ENCODE data around the gene EHMT1. TPM values are rescaled to one million over a fixed set of nuclear protein-coding genes. Genes with fewer than 3 reads are reported as not detected.
"Not testable (repeated sequence)": the region's sequence is repeated elsewhere in the genome, so short reads cannot be mapped to it uniquely, and the experiment has no call there.

Gene EHMT1
- total RNA-seq, 2 experiments from 2014 or later: 112 to 115 TPM

DNA sequence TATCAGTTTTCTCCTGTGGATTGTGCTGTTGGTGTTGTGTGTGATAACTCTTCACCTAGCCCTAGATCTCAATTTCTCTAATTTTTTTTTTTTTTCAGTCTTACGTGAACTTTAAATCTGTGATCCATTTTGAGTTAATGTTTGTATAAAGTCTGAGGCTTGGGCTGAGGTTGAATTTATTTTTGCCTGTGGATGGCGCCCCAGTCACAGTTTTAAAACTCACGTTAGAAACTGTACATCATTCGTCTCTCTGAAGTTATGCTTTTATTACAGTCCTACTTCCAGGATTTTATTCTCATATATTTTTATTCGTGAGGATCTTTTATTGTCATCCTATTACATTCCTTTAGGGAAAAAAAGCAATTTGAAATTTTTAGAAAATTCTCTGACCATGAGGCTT, 103.1 kb downstream of the EHMT1 start:
- Mint-ChIP-seq H3K27ac (peak overlapping the region; percentile 75), H3K36me3 (ENCODE audit: low read depth) (peaks cover 85% of the 10 kb centered on the region), H3K4me1 (ENCODE audit: low read depth) (peaks cover 27% of the 10 kb centered on the region), H3K27me3 (ENCODE audit: low read depth) (no peaks in the 10 kb centered on the region), H3K9me3 (ENCODE audit: insufficient read depth) (peaks cover 41% of the 10 kb centered on the region), H3K4me3 (no peak overlapping the region)
- DNase-seq (no peak), ATAC-seq (no peak)
- ChIA-PET CTCF (no interaction called here), POLR2A (no interaction called here)

DNA sequence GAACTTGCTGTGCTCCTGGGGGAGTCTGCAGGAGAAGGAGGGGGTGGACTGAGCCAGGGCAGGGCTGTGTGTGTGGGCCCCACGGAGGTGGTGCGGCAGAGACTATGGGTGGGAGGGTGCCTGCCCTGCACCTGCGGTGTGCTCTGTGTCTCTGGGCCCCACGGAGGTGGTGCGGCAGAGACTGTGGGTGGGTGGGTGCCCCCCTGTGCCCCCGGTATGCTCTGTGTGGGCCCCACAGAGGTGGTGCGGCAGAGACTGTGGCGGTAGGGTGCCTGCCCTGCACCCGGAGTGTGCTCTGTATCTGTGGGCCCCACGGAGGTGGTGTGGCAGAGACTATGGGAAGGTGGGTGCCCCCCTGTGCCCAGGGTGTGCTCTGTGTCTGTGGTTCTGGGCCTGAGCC, 103.7 kb downstream of the EHMT1 start:
- ChIA-PET CTCF (no interaction called here), POLR2A (no interaction called here)
- no peak overlapping the region for H3K4me3 Mint-ChIP-seq
- H3K4me1 Mint-ChIP-seq (ENCODE audit: low read depth): peaks cover 30% of the 10 kb centered on the region
- peak overlapping the region; percentile 75 for H3K27ac Mint-ChIP-seq
- peaks cover 85% of the 10 kb centered on the region for H3K36me3 Mint-ChIP-seq (ENCODE audit: low read depth)
- DNase-seq: no peak
- H3K27me3 Mint-ChIP-seq (ENCODE audit: low read depth): no peaks in the 10 kb centered on the region
- ATAC-seq: peak; percentile 33
- peaks cover 45% of the 10 kb centered on the region for H3K9me3 Mint-ChIP-seq (ENCODE audit: insufficient read depth)

DNA sequence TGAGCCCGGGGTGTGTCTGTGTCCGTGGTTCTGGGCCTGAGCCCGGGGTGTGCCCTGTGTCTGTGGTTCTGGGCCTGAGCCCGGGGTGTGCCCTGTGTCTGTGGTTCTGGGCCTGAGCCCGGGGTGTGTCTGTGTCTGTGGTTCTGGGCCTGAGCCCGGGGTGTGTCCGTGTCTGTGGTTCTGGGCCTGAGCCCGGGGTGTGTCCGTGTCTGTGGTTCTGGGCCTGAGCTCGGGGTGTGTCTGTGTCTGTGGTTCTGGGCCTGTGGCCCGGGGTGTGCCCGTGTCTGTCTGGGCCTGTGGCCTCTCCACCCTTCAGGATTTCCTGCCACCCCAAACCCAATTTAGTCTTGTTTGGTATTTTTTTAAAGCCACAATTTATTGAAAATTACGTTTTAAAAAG, 104.6 kb downstream of the EHMT1 start:
- H3K27me3 Mint-ChIP-seq (ENCODE audit: low read depth); CTCF ChIA-PET; POLR2A ChIA-PET; H3K4me3 Mint-ChIP-seq; ATAC-seq; DNase-seq: not testable (repeated sequence)
- peaks cover 42% of the 10 kb centered on the region for H3K9me3 Mint-ChIP-seq (ENCODE audit: insufficient read depth)
- H3K36me3 Mint-ChIP-seq (ENCODE audit: low read depth): peaks cover 84% of the 10 kb centered on the region
- peaks cover 30% of the 10 kb centered on the region for H3K4me1 Mint-ChIP-seq (ENCODE audit: low read depth)
- H3K27ac Mint-ChIP-seq: peak overlapping the region; percentile 79

DNA sequence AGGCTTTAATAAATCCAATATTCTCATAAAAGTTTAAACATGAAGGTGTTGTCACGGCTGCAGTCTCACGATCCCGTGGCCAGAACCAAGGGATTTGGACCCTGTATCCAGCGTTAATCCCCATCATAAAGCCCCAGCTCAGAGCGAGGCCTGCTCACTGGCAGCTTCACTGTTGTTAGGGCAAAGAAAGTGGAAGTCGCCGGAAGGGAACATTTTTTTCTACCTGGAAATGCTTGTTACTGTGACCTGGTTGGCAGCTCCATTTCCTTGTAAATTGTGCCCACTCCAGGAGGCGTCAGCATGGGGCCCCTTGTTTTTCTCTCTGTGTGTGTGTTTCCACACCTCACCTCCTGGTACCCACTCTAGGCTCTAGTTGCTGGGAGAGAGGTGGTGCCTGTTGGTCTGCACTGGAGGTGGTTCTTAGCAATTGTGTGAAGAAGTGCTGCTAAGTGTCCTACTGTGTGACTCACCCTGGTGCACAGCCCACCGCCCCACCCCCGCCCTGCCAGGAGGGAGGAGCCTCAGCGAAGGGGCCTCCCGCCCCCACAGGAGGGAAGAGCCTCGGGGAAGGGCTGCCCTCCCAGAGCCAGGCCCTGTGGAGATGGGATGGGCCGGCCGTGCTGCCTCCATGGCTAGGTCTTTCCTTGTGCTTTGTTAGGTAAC, 105.1 kb downstream of the EHMT1 start:
- CTCF ChIA-PET: no interaction called here

DNA sequence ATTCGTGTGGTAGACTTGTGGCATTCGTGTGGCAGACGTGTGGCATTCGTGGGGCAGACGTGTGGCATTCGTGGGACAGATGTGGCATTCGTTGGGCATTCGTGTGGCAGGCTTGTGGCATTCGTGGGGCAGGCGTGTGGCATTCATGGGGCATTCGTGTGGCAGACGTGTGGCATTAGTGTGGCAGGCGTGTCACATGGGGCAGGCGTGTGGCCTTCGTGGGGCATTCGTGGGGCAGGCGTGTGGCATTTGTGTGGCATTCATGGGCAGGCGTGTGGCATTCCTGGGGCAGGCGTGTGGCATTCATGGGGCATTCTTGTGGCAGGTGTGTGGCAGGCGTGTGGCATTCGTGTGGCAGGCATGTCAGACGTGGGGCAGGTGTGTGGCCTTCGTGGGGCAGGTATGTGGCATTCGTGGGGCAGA, 106.0 kb downstream of the EHMT1 start:
- ChIA-PET POLR2A (no interaction called here), CTCF (no interaction called here)
- H3K27me3 Mint-ChIP-seq (ENCODE audit: low read depth): no peaks in the 10 kb centered on the region
- peaks cover 30% of the 10 kb centered on the region for H3K4me1 Mint-ChIP-seq (ENCODE audit: low read depth)
- H3K27ac Mint-ChIP-seq: peak overlapping the region; percentile 39
- H3K36me3 Mint-ChIP-seq (ENCODE audit: low read depth): peaks cover 83% of the 10 kb centered on the region
- ATAC-seq (no peak), DNase-seq (no peak)
- no peak overlapping the region for H3K4me3 Mint-ChIP-seq
- H3K9me3 Mint-ChIP-seq (ENCODE audit: insufficient read depth): peaks cover 30% of the 10 kb centered on the region

More for the DNA sequence above, 105.1 kb downstream of the EHMT1 start:
- no peak for DNase-seq
- peaks cover 38% of the 10 kb centered on the region for H3K9me3 Mint-ChIP-seq (ENCODE audit: insufficient read depth)
- POLR2A ChIA-PET: no interaction called here
- H3K4me3 Mint-ChIP-seq: no peak overlapping the region
- peaks cover 84% of the 10 kb centered on the region for H3K36me3 Mint-ChIP-seq (ENCODE audit: low read depth)
- ATAC-seq: no peak
- H3K27ac Mint-ChIP-seq: peak overlapping the region; percentile 79
- H3K27me3 Mint-ChIP-seq (ENCODE audit: low read depth): no peaks in the 10 kb centered on the region
- peaks cover 30% of the 10 kb centered on the region for H3K4me1 Mint-ChIP-seq (ENCODE audit: low read depth)

DNA sequence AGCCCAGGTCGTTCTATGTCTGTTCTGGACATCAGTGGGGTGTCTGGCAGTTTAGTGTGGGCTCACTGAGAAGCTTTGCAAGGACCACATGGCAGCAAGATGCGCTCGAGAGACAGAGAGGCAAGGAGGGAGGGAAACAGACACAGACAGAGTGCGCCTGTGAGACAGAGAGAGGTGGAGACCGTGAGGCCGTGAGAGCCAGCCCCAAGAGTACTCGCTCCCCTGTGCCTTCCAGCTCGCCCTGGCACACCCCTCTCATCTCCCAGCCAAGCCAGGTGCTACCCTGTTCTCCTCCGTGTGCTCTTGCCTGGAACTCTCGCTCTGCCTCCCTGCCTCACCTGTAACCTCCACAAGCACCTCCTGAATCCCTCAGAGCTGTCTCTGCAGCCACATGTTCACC, 106.8 kb downstream of the EHMT1 start:
- Mint-ChIP-seq H3K9me3 (ENCODE audit: insufficient read depth) (peaks cover 30% of the 10 kb centered on the region), H3K36me3 (ENCODE audit: low read depth) (peaks cover 84% of the 10 kb centered on the region), H3K4me1 (ENCODE audit: low read depth) (peaks cover 30% of the 10 kb centered on the region), H3K4me3 (no peak overlapping the region), H3K27ac (peak overlapping the region; percentile 35), H3K27me3 (ENCODE audit: low read depth) (no peaks in the 10 kb centered on the region)
- DNase-seq: no peak
- CTCF ChIA-PET: no interaction called here
- ATAC-seq: no peak
- POLR2A ChIA-PET: no interaction called here

DNA sequence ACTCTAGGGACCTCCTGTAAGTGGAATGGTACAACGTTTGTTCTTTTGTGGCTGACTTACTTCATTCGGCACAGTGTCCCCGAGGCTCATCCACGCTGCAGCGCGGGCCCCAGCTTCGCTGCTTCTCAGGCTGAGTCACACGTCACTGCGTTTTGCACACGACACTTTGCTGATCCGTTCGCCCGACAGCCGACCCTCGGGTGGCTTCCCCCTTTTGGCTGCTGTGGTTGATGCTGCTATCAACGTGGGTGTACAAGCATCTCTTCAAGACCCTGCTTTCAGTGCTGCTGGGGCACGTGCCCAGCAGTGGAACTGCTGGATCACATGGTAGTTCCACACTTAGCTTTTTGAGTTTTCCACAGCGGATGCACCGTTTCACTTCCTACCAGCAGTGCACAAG, 107.5 kb downstream of the EHMT1 start:
- H3K27me3 Mint-ChIP-seq (ENCODE audit: low read depth); POLR2A ChIA-PET; H3K4me3 Mint-ChIP-seq; ATAC-seq; CTCF ChIA-PET; DNase-seq: not testable (repeated sequence)
- peaks cover 30% of the 10 kb centered on the region for H3K9me3 Mint-ChIP-seq (ENCODE audit: insufficient read depth)
- peak overlapping the region; percentile 35 for H3K27ac Mint-ChIP-seq
- H3K36me3 Mint-ChIP-seq (ENCODE audit: low read depth): peaks cover 87% of the 10 kb centered on the region
- H3K4me1 Mint-ChIP-seq (ENCODE audit: low read depth): peaks cover 30% of the 10 kb centered on the region

DNA sequence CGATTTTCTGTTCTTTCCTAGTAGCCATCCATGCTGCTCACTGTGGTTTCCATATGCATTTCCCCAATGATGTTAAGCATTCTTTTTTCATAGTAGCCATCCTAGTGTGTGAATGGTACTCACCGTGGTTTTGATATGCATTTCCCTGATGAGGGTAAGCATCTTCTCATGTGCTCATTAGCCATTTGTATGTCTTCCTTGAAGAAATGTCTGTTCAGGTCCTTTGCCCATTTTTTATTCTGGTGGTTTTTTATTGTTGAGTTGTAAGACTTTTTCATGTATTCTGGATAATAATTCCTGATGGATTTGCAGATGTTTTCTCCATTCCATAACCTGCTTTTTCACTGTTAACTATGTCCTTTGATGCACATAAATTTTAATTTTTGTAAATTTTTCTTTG, 108.0 kb downstream of the EHMT1 start:
- peaks cover 87% of the 10 kb centered on the region for H3K36me3 Mint-ChIP-seq (ENCODE audit: low read depth)
- no peak overlapping the region for H3K4me3 Mint-ChIP-seq
- H3K27me3 Mint-ChIP-seq (ENCODE audit: low read depth): no peaks in the 10 kb centered on the region

DNA sequence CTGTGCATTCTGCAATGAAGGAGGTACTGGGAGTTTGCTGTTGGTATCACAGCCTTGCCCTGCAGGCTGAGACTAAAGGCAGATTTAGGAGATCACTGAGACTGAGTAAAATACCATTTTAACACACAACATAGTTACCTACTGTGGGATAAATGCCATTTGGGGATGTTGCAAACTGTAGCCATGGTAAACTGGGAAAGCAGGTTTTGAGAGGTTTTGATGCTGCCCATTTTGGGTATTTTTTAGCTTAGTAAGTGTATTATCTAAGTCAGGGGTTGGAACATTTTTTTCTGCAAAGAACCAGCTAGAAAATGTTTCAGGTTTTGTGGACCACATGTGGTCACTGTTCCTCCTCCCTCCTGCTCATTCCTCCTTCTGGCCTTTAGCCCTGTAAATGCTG, 108.9 kb downstream of the EHMT1 start:
- CTCF ChIA-PET: no interaction called here
- H3K36me3 Mint-ChIP-seq (ENCODE audit: low read depth): peaks cover 87% of the 10 kb centered on the region
- POLR2A ChIA-PET: no interaction called here
- no peaks in the 10 kb centered on the region for H3K27me3 Mint-ChIP-seq (ENCODE audit: low read depth)
- ATAC-seq (no peak), DNase-seq (no peak)
- H3K4me1 Mint-ChIP-seq (ENCODE audit: low read depth): peaks cover 17% of the 10 kb centered on the region
- no peak overlapping the region for H3K27ac Mint-ChIP-seq
- H3K9me3 Mint-ChIP-seq (ENCODE audit: insufficient read depth): peaks cover 20% of the 10 kb centered on the region
- H3K4me3 Mint-ChIP-seq: no peak overlapping the region

More for the DNA sequence above, 108.0 kb downstream of the EHMT1 start:
- peaks cover 27% of the 10 kb centered on the region for H3K9me3 Mint-ChIP-seq (ENCODE audit: insufficient read depth)
- no peak overlapping the region for H3K27ac Mint-ChIP-seq
- DNase-seq: no peak
- H3K4me1 Mint-ChIP-seq (ENCODE audit: low read depth): peaks cover 27% of the 10 kb centered on the region
- ChIA-PET POLR2A (no interaction called here), CTCF (no interaction called here)
- no peak for ATAC-seq

DNA sequence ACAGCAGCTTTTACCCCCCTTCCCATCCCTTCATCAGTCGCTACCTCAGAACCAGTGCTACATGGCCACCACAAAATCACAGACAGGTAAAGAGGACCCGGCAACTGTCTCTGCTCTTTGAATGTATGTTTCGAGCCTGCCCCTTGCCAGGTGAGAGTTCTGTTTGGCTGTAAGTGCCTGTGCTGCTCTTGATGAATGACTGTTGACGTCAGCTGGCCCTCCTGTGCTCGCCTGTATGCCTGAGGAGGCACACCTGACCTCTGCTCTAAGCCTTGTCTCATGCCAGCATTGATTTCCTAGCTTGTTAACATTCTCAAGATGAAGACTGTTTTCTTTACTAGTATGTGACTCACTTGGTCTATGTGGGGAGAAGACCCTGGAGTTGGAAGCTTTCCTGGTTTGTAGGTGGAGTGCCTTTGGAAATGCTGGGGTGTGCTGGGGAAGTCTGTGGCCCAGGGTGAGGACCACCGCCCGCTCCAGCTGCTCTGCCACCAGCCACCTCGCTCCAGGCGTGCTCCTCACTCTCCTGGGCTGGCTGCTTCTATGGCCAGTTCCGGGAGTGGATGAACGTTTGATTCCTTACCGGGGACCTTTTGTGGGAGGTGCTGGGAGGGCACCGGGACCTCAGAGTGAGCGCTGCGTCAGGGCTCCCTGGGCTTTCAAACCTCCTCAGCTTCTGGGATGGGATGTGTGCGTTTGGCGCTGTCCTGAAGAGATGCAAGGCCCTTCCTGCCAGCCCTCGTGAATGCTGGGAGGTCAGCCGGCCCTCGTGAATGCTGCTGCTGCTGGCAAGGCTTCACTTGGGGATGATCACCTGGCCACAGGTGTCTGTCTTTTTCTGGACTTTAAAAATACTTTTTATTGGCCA, 109.9 kb downstream of the EHMT1 start:
- no peak for DNase-seq
- ChIA-PET POLR2A (no interaction called here), CTCF (no interaction called here)
- Mint-ChIP-seq H3K4me3 (no peak overlapping the region), H3K4me1 (ENCODE audit: low read depth) (peaks cover 14% of the 10 kb centered on the region), H3K27ac (no peak overlapping the region), H3K36me3 (ENCODE audit: low read depth) (peaks cover 92% of the 10 kb centered on the region), H3K27me3 (ENCODE audit: low read depth) (no peaks in the 10 kb centered on the region), H3K9me3 (ENCODE audit: insufficient read depth) (peaks cover 26% of the 10 kb centered on the region)
- ATAC-seq: no peak

DNA sequence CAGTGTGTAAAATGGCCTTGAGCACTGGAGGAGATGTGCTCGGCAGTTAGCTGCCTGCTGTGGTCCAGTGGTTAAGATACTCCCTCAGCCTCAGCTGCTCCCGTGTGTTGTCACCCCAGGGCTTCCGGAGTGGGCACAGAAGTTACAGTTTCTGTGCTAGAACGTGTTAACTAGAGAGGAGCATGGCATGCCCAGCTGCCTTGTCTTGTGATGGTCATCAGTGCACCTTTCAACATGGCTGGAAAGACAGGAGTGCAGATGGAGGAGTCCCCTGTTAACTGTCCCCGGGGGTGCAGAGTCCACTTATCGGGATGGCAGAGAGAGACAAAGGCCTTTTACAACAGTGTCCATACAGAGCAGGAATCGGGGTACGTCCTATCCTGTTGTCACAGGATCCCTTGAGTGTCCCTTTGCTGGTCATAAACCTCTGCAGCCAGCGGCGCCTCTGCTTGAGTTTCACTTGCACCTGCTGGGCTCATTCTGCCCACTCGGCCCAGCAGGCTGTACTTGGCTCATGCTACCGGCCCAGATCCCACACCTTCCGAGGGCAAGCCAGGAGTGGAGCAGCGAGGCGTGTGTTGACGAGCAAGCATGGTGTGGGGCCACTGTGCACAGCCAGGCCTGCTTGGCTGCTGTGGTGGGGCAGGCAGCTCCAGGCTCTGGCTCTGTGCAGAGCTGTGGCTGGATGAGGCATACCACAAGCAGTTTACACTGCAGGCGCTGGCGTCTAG, 112.6 kb downstream of the EHMT1 start:
- Mint-ChIP-seq H3K4me1 (ENCODE audit: low read depth) (peaks cover 3% of the 10 kb centered on the region), H3K27me3 (ENCODE audit: low read depth) (no peaks in the 10 kb centered on the region), H3K27ac (no peak overlapping the region), H3K36me3 (ENCODE audit: low read depth) (peaks cover 92% of the 10 kb centered on the region), H3K4me3 (no peak overlapping the region), H3K9me3 (ENCODE audit: insufficient read depth) (peaks cover 30% of the 10 kb centered on the region)
- ChIA-PET POLR2A (no interaction called here), CTCF (no interaction called here)
- DNase-seq (no peak), ATAC-seq (no peak)
